IPS-15b (cell line): ENCODE data around the gene RSPH1.

Experiments used
- H3K27me3 ChIP-seq: one replicate; pipeline ENCODE4 v1.6.1; 2013; ENCODE audit warnings: low read length; ENCODE audit not compliant: control insufficient read depth, insufficient read depth
- H3K36me3 ChIP-seq: one replicate; pipeline ENCODE4 v1.6.1; 2013; ENCODE audit warnings: low read length; ENCODE audit not compliant: control insufficient read depth, insufficient read depth
- H3K4me1 ChIP-seq: one replicate; pipeline ENCODE4 v1.6.1; 2013; ENCODE audit warnings: mild to moderate bottlenecking, low read length; ENCODE audit not compliant: control insufficient read depth, insufficient read depth
- H3K4me3 ChIP-seq: one replicate; pipeline ENCODE4 v1.5.1; 2013; ENCODE audit warnings: low read depth, low read length
- H3K9ac ChIP-seq: one replicate; pipeline ENCODE4 v1.6.1; 2013; ENCODE audit warnings: low read depth, mild to moderate bottlenecking, low read length
- H3K9me3 ChIP-seq: one replicate; pipeline ENCODE4 v1.6.1; 2013; ENCODE audit warnings: mild to moderate bottlenecking, low read length; ENCODE audit not compliant: control insufficient read depth, insufficient read depth

RSPH1 gene

DNA sequence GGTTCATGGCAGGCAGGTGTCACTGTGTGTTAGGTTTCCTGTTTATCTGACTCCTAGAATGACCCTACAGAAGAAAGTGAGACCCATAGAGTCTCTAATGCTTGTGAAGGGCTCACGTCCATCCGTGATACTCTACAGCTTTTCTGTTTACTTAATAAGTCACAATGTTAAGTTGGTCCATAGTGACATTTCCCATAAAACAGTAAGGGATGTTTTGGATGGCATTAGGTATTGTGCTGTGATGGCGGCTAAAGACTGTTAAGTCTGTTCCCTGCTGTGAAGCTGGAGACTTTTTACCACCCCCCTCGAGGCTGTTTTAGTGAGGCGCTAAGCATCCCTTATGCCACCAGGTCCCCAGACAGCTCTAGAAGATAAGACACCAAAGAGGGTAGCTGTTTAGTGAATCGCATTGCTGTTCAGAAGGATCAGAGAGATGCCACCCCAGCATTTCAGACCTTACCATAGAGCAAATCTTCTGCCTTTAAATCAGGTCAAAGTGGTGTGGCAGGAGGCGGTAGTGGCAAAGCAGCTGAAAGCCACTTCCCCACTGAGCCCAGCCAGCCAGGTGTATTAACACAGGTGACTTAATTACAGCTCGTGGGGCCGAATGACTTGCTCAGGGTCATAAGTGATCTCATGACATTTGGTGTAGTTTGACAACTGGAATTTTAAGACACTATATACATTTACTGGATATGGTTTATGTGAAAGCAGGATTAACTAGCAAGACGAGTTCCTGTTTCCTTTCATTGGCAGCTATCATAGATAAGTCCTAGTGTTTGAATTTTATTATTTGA is 42.7 kb upstream of the RSPH1 start:
- H3K9me3 ChIP-seq: no peaks in the 10 kb centered on the region
- H3K4me3 ChIP-seq: no peak overlapping the region
- no peaks in the 10 kb centered on the region for H3K27me3 ChIP-seq
- peaks cover 13% of the 10 kb centered on the region for H3K36me3 ChIP-seq
- H3K9ac ChIP-seq: no peak overlapping the region
- no peaks in the 10 kb centered on the region for H3K4me1 ChIP-seq

DNA sequence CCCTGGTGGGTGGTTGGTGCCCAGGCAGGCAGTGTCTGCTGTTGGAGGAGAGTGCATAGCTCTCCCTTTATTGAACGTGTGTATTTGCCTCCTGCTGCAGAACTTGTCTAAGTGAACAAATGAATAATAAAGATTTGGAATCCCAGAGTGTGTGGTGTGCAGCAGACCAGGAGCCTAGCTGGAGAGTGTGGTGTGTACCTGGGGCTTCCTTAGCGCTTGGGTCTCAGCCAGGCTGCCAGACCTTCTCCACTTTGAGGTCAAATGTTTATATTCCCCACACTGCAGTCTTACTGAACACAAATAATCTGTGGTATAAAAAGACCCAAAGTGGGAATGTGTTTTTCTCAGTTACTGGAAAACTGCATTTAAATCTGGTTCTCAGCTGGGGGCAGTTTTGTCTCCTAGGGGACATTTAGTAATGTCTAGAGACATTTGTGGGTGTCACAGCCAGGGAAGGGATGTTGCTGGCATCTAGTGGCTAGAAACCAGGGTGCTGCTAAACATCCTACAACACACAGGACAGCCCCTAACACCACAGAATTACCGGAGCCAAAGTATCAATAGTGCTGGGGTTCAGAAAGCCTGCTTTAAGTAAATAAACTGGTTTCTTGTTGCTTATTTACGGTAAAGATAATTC is 41.2 kb upstream of the RSPH1 start:
- Histone ChIP-seq H3K4me3 (no peak overlapping the region), H3K27me3 (no peaks in the 10 kb centered on the region), H3K4me1 (no peaks in the 10 kb centered on the region), H3K9ac (no peak overlapping the region), H3K36me3 (peaks cover 3% of the 10 kb centered on the region), H3K9me3 (no peaks in the 10 kb centered on the region)

GRCh38 chr21:42536601-42537000 is 40.6 kb upstream of the RSPH1 start:
- no peak overlapping the region for H3K9ac ChIP-seq
- no peaks in the 10 kb centered on the region for H3K9me3 ChIP-seq
- no peak overlapping the region for H3K4me3 ChIP-seq
- H3K36me3 ChIP-seq: peaks cover 3% of the 10 kb centered on the region
- no peaks in the 10 kb centered on the region for H3K4me1 ChIP-seq
- H3K27me3 ChIP-seq: no peaks in the 10 kb centered on the region

- H3K27me3 ChIP-seq: no peaks in the 10 kb centered on the region
- H3K9me3 ChIP-seq: no peaks in the 10 kb centered on the region
- H3K4me1 ChIP-seq: peaks cover 2% of the 10 kb centered on the region
- H3K36me3 ChIP-seq: peaks cover 3% of the 10 kb centered on the region
- no peak overlapping the region for H3K4me3 ChIP-seq
- no peak overlapping the region for H3K9ac ChIP-seq
These were observed 39.7 kb upstream of the RSPH1 start for GRCh38 chr21:42535602-42536171.

- Histone ChIP-seq H3K4me1 (peaks cover 3% of the 10 kb centered on the region), H3K27me3 (no peaks in the 10 kb centered on the region), H3K36me3 (peaks cover 3% of the 10 kb centered on the region), H3K9ac (no peak overlapping the region), H3K9me3 (no peaks in the 10 kb centered on the region), H3K4me3 (no peak overlapping the region)
These were observed 38.7 kb upstream of the RSPH1 start for GRCh38 chr21:42534421-42535378.

DNA sequence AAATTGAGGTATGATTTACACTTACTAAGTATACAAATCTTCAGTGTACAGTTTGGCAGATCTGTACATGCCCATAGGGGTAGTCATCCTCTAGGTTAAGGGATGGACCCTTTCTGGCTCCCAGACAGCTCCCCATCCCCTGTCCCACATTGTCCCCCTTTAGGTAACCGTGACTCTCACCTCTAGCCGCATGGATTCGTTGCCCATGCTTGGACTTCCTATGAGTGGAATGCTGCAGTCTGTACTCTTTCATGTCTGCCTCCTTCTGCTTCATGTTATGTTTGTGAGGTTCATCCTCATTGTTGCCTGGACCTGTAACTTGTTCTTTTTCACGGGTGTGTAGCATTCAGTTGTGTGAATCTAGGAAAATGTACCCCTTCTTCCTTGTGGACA is 37.9 kb upstream of the RSPH1 start:
- peaks cover 3% of the 10 kb centered on the region for H3K4me1 ChIP-seq
- H3K27me3 ChIP-seq: no peaks in the 10 kb centered on the region
- H3K4me3 ChIP-seq: no peak overlapping the region
- H3K36me3 ChIP-seq: peaks cover 3% of the 10 kb centered on the region
- no peak overlapping the region for H3K9ac ChIP-seq
- H3K9me3 ChIP-seq: no peaks in the 10 kb centered on the region

DNA sequence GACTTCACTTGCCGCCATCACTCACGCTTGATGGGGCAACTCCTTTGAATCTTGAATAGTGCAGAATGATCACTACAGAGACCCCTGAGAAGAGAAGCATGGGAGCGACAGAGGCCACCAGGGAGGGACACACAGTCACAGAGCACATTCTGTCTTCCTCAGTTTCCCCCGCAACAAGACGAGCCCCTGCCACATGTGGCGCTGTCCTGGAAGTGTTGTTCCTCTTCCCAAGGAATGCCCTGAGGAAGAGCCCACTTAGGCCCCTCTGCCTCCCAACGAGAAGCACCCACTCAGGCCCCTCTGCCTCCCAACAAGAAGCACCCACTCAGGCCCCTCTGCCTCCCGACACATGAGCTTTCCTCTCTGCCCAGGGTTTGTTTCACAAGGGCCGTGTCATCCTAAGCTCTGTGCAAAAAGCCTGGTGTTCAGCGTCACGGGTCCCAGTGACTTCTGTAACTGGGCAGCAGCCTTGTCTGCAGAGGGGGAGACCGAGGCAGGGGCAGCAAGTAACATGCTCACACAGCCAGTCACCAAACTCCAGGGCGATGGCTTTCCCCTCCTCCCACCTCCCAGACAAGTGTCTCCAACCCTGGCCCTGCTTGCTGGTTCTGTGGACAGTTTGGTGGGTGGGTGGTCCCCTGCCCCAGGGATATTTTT is 37.4 kb upstream of the RSPH1 start:
- peaks cover 3% of the 10 kb centered on the region for H3K4me1 ChIP-seq

DNA sequence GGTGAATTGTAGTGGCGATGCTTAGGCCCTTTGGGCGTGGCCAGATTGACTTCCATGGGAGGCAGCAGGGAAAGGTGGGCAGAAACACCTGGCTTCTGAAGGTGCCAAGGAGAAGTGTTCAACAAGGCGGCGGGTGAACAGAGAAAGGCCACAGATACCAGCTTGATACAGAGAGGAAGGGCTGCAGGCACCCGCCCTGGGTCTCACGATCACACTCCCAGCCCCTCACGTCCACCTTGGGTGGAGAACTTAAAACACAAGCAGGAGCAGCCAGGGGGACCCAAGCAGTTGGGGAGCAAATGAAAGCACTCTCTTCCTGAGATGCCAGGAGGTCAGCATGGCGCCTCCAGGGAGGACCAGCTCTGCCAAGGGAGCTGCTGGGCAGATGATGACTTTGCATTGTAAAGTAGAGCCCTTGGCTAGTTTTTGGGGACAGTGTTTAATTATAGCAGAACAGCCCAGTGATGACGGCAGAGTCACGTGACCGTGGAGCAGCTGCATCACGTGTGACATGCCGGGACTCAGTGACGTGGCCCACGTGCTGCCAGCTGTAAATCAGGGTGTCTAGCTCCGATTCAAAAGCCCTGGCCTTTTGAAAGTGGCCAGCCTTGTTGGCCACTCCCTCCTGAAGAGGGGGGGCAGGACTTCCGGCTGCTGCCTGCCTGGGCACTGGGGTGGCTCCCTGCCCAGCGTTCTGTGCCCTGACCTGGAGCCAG is 36.6 kb upstream of the RSPH1 start:
- H3K9me3 ChIP-seq: no peaks in the 10 kb centered on the region
- no peaks in the 10 kb centered on the region for H3K27me3 ChIP-seq
- peaks cover 3% of the 10 kb centered on the region for H3K36me3 ChIP-seq
- no peak overlapping the region for H3K4me3 ChIP-seq
- H3K4me1 ChIP-seq: peaks cover 3% of the 10 kb centered on the region
- H3K9ac ChIP-seq: no peak overlapping the region

More for the DNA sequence above, 37.4 kb upstream of the RSPH1 start:
- Histone ChIP-seq H3K9ac (no peak overlapping the region), H3K36me3 (peaks cover 3% of the 10 kb centered on the region), H3K4me3 (no peak overlapping the region), H3K27me3 (no peaks in the 10 kb centered on the region), H3K9me3 (no peaks in the 10 kb centered on the region)

GRCh38 chr21:42531771-42532170 is 35.7 kb upstream of the RSPH1 start:
- H3K27me3 ChIP-seq: no peaks in the 10 kb centered on the region
- no peak overlapping the region for H3K9ac ChIP-seq
- peaks cover 3% of the 10 kb centered on the region for H3K36me3 ChIP-seq
- no peaks in the 10 kb centered on the region for H3K9me3 ChIP-seq
- H3K4me1 ChIP-seq: peaks cover 3% of the 10 kb centered on the region
- H3K4me3 ChIP-seq: no peak overlapping the region

DNA sequence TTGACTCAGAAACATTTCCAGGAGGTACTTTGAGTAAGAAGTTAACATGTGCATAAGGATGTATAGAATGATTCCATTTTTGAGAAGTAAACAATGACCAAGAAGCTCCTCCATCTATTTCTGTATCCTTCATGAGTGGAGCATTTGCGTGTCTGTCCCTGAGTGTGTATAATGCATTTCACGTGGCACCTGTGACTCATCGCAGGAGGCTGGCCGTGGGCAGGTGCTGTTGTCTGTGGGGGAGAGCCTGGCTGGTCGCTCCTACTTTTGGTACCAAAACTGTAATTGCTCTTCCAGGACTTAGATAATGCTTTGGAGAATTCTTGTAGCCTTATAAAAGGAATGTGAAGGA is 34.1 kb upstream of the RSPH1 start:
- Histone ChIP-seq H3K4me3 (no peak overlapping the region), H3K27me3 (no peaks in the 10 kb centered on the region), H3K36me3 (no peaks in the 10 kb centered on the region), H3K9me3 (no peaks in the 10 kb centered on the region), H3K4me1 (peaks cover 9% of the 10 kb centered on the region), H3K9ac (no peak overlapping the region)
